ENCODE data around the gene NLRP6.

DNA sequence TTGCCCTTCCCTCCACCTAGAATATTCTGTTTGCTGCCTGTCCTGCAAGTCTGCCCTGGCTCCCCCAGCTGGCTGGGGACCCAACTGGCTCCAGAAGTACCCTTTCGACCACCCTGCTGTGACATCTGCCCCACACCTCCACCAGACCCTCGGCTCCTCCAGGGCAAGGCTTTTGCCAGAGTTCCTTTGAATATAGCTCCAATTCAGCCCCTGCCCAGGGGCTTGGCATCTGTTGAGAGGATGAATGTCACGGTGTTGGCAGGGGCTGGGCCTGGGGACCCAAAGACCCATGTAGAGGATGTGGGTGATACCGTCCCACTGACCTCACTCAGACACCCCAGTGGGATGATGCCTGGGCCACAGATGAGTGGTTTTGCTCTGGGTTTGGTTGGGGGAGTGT lies 4.0 kb downstream of the NLRP6 start:
- TF ChIP-seq, protein P1, sequence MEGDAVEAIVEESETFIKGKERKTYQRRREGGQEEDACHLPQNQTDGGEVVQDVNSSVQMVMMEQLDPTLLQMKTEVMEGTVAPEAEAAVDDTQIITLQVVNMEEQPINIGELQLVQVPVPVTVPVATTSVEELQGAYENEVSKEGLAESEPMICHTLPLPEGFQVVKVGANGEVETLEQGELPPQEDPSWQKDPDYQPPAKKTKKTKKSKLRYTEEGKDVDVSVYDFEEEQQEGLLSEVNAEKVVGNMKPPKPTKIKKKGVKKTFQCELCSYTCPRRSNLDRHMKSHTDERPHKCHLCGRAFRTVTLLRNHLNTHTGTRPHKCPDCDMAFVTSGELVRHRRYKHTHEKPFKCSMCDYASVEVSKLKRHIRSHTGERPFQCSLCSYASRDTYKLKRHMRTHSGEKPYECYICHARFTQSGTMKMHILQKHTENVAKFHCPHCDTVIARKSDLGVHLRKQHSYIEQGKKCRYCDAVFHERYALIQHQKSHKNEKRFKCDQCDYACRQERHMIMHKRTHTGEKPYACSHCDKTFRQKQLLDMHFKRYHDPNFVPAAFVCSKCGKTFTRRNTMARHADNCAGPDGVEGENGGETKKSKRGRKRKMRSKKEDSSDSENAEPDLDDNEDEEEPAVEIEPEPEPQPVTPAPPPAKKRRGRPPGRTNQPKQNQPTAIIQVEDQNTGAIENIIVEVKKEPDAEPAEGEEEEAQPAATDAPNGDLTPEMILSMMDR (conservative IDR thresholded peaks at IDR 0.05; ENCODE audit: low read depth, low read length): no peak
- TF ChIP-seq CHD1 (IDR thresholded peaks at IDR 0.05; ENCODE audit: low read depth, low read length) (no peak), MAZ (IDR thresholded peaks at IDR 0.05; ENCODE audit: borderline replicate concordance, low read depth, low read length) (no peak), POLR2A (IDR thresholded peaks at IDR 0.05; ENCODE audit: low read depth, low read length) (no peak), MXI1 (IDR thresholded peaks at IDR 0.05; ENCODE audit: borderline replicate concordance, low read depth, low read length) (no peak), SMC3 (IDR thresholded peaks at IDR 0.05; ENCODE audit: low read depth, low read length) (no peak), RFX5 (IDR thresholded peaks at IDR 0.05; ENCODE audit: low read depth, low read length) (no peak), CEBPB (IDR thresholded peaks at IDR 0.05; ENCODE audit: low read depth, low read length) (no peak), BHLHE40 (IDR thresholded peaks at IDR 0.05; ENCODE audit: low read depth, low read length) (no peak), MAFK (IDR thresholded peaks at IDR 0.05; ENCODE audit: low read depth, low read length) (no peak), RCOR1 (IDR thresholded peaks at IDR 0.05; ENCODE audit: insufficient replicate concordance, low read length) (no peak), RAD21 (IDR thresholded peaks at IDR 0.05; ENCODE audit: low read length) (no peak), FOS (IDR thresholded peaks at IDR 0.05; ENCODE audit: low read depth, low read length) (no peak)
- TF ChIP-seq, protein P2, sequence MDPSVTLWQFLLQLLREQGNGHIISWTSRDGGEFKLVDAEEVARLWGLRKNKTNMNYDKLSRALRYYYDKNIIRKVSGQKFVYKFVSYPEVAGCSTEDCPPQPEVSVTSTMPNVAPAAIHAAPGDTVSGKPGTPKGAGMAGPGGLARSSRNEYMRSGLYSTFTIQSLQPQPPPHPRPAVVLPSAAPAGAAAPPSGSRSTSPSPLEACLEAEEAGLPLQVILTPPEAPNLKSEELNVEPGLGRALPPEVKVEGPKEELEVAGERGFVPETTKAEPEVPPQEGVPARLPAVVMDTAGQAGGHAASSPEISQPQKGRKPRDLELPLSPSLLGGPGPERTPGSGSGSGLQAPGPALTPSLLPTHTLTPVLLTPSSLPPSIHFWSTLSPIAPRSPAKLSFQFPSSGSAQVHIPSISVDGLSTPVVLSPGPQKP (IDR thresholded peaks at IDR 0.05; ENCODE audit: borderline replicate concordance, low read depth, low read length): no peak
